SK-N-DZ (cell line): ENCODE measurements around the gene ARL4C.
A peak's percentile ranks its signal among the peaks of the same experiment; 100 is the strongest.
"Not testable (repeated sequence)": the region's sequence is repeated elsewhere in the genome, so short reads cannot be mapped to it uniquely, and the experiment has no call there.

ENCODE experiments used
- DNase-seq: peaks from one replicate; pipeline ENCODE4 v3.0.0-alpha.2; 2015; ENCODE audit warnings: low spot score

Gene ARL4C

DNA sequence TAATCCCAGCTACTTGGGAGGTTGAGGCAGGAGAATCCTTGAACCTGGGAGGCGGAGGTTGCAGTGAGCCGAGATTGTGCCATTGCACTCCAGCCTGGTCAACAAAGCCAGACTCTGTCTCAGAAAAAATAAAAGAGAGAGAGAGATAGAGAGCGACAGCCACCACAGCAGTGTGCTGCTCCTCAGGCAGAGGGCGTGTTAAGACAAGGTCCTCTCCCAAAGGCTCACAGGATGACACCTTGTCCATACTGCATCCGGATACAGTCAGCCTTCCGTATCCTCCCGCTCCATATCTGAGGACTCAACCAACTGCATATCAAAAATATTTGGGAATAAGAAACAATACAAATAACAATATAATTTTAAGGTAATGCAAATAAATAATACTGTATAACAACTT, 20.1 kb downstream of the ARL4C start:
- DNase-seq: no peak

DNA sequence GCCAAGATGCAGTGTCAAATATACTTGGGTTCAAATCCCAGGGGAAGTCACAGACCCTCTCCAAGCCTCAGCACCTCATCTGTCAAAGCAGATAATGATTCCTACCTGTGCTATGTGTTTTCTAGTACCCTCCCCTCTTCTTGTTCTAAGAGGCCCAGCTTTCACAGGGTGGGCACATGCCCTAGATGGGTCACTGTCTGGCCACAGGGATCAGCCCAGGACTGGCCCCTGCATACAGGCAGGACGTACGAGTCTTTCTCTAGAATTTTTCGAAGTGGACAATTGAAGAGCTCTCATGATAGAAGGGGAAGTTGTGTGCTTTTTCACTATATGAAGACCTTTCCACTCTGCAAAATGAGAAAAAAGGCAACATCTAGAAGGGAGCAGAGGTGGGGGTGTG, 22.2 kb downstream of the ARL4C start:
- DNase-seq: no peak

GRCh38 chr2:234472155-234472554, 24.7 kb downstream of the ARL4C start:
- peak; percentile 40 for DNase-seq

- DNase-seq: no peak
Measured at GRCh38 chr2:234469972-234470371, 26.9 kb downstream of the ARL4C start.

GRCh38 chr2:234469251-234469845, 27.5 kb downstream of the ARL4C start:
- DNase-seq: no peak

- DNase-seq: no peak
Measured at GRCh38 chr2:234468503-234468902, 28.4 kb downstream of the ARL4C start.

- DNase-seq: no peak
Measured at GRCh38 chr2:234467289-234467688, 29.6 kb downstream of the ARL4C start.

DNA sequence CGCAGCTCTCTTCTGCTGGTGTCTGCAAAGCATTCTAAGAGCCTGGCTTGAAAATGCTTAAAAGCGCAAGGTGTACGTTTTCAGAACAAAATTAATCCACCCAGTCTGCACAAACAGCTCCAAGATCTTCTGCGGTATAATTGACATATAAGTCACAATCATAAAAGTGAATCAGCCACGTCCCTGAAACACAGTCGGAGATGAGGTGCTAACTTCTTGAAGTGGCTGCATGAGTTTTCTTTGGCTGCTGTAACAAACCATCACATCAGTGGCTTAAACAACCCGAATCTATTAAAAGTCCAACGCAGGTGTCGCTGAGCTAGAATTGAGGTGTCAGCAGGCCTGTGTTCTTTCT, 32.6 kb downstream of the ARL4C start:
- DNase-seq: no peak

GRCh38 chr2:234463626-234464290, 33.1 kb downstream of the ARL4C start:
- DNase-seq: no peak

- no peak for DNase-seq
Measured at GRCh38 chr2:234462218-234462992, 34.5 kb downstream of the ARL4C start.

- DNase-seq: no peak
Measured at GRCh38 chr2:234459401-234460009, 37.4 kb downstream of the ARL4C start.

- DNase-seq: no peak
Measured at GRCh38 chr2:234458466-234458865, 38.4 kb downstream of the ARL4C start.

- DNase-seq: no peak
Measured at GRCh38 chr2:234457421-234457820, 39.5 kb downstream of the ARL4C start.

GRCh38 chr2:234455246-234455645, 41.6 kb downstream of the ARL4C start:
- not testable (repeated sequence) for DNase-seq

- DNase-seq: no peak
Measured at GRCh38 chr2:234454433-234454832, 42.4 kb downstream of the ARL4C start.

- DNase-seq: no peak
Measured at GRCh38 chr2:234453216-234453615, 43.7 kb downstream of the ARL4C start.

DNA sequence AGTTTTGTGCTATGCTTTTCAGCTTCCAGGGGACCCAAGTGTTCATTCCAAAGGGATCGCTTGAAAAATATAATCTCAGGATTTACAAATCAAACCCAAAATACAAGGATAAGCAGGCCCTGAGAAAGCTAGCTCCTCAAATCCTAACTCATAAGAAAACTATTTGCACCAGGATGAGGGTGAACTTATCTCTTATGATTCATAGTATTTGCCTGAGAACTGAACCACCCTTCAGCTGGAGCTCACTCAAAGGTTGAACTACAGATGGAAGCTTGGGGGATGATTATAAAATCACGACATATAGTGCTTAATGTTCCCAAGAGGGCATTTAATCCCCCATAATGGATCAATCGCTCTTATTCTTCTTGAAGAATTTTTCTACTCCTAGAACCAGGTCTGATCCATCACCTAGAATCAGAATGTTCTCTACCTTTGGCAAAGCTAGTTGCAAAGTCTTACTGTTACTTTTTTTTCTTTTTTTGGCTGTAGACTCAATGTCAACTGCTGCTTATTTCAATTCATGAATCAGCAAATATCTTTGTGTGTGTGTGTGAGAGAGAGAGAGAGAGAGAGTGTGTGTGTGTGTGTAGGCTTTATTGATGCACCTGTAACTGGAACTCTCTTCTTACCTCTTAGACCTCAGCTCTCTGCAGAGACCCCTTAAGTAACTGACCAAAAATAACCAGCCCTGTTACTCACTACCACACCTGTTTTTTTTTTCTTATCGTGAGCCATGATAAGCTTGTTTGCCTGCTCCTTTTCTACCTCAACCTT, 44.8 kb downstream of the ARL4C start:
- no peak for DNase-seq

DNA sequence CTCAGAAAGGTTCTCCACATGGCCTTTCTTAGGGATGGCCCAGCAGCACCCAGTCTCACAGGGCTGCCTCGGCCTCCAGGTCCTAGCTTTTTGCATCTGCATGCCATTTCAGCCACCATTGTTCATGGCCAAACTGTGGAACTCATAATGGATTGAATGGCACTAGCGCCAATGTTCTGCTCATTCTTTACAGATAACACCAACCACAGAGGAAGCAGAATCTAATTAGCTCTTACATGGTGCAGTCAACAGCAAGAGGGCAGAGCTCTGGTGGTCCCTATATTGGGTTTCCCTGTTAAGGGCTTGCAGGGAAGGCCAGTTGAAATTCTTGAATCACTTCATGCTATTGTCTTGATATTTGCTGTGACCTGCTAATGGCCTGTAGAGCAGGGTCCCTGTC, 45.6 kb downstream of the ARL4C start:
- no peak for DNase-seq

GRCh38 chr2:234450431-234451124, 46.3 kb downstream of the ARL4C start:
- no peak for DNase-seq

DNA sequence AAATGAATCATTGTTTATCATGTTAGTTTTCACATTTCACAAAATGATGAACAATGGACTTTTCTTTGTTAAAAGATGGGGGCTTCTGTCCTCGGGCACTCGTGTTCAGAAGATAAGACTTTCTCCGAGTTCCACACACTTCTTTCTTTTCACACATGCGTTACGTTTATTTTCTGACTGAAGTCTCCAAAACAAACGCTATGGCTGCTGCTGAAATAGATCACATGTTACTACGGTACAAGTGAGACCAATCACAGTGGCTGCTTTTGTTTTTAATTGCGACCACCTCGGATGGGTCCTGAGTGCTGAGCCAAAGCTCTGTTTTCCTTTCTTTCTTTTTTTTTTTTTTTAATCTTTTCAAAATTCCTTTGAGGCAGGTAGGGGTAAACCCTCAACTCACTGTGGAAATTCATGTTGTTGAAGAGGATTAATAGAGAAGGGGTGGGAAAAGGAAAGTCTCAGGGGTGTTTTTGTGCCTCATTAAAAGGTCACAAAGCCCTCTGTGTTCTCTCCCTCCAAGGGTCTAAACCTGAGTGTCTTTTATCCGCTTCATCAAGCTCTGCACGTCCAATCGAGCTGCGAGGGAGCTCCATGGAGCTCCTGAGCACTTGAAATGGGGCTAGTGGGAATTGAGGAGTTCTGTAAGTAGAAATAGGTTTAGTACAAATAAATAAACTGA, 48.2 kb downstream of the ARL4C start:
- no peak for DNase-seq

- no peak for DNase-seq
Measured at GRCh38 chr2:234447963-234448362, 48.9 kb downstream of the ARL4C start.
